ENCODE data around the gene TACR2.

The TACR2 gene

GRCh38 chr10:69402386-69402785 lies 14.3 kb downstream of the TACR2 start:
- DNase-seq (ENCODE audit: low read depth in 2 of 2), result no peak

GRCh38 chr10:69401416-69401815 lies 15.3 kb downstream of the TACR2 start:
- DNase-seq (ENCODE audit: low read depth in 2 of 2), result no peak

GRCh38 chr10:69400936-69401335 lies 15.8 kb downstream of the TACR2 start:
- no peak for DNase-seq (ENCODE audit: low read depth in 2 of 2)

- no peak for DNase-seq (ENCODE audit: low read depth in 2 of 2)
These were observed 18.3 kb downstream of the TACR2 start for GRCh38 chr10:69398466-69398865.

GRCh38 chr10:69397972-69398371 lies 18.7 kb downstream of the TACR2 start:
- DNase-seq (ENCODE audit: low read depth in 2 of 2), result no peak

- no peak for DNase-seq (ENCODE audit: low read depth in 2 of 2)
These were observed 22.7 kb downstream of the TACR2 start for GRCh38 chr10:69394020-69394419.

- DNase-seq (ENCODE audit: low read depth in 2 of 2), result peak; percentile 66 to 73
These were observed 24.2 kb downstream of the TACR2 start for GRCh38 chr10:69392481-69393000.

GRCh38 chr10:69391158-69391557 lies 25.6 kb downstream of the TACR2 start:
- DNase-seq (ENCODE audit: low read depth in 2 of 2), result no peak

GRCh38 chr10:69389827-69390490 lies 26.8 kb downstream of the TACR2 start:
- no peak for DNase-seq (ENCODE audit: low read depth in 2 of 2)

GRCh38 chr10:69388488-69388887 lies 28.2 kb downstream of the TACR2 start:
- no peak for DNase-seq (ENCODE audit: low read depth in 2 of 2)

GRCh38 chr10:69387500-69387899 lies 29.2 kb downstream of the TACR2 start:
- no peak for DNase-seq (ENCODE audit: low read depth in 2 of 2)

- DNase-seq (ENCODE audit: low read depth in 2 of 2), result no peak
These were observed 31.0 kb downstream of the TACR2 start for GRCh38 chr10:69385454-69386350.

GRCh38 chr10:69384320-69384719 lies 32.4 kb downstream of the TACR2 start:
- DNase-seq (ENCODE audit: low read depth in 2 of 2), result no peak

- DNase-seq (ENCODE audit: low read depth in 2 of 2), result no peak
These were observed 33.2 kb downstream of the TACR2 start for GRCh38 chr10:69383558-69383957.

GRCh38 chr10:69382382-69383117 lies 34.2 kb downstream of the TACR2 start:
- DNase-seq (ENCODE audit: low read depth in 2 of 2), result no peak

- DNase-seq (ENCODE audit: low read depth in 2 of 2), result no peak
These were observed 36.9 kb downstream of the TACR2 start for GRCh38 chr10:69379800-69380199.

GRCh38 chr10:69377933-69378332 lies 38.8 kb downstream of the TACR2 start:
- no peak for DNase-seq (ENCODE audit: low read depth in 2 of 2)

GRCh38 chr10:69377191-69377590 lies 39.5 kb downstream of the TACR2 start:
- no peak for DNase-seq (ENCODE audit: low read depth in 2 of 2)

GRCh38 chr10:69376662-69377061 lies 40.1 kb downstream of the TACR2 start:
- DNase-seq (ENCODE audit: low read depth in 2 of 2), result no peak

- no peak for DNase-seq (ENCODE audit: low read depth in 2 of 2)
These were observed 41.2 kb downstream of the TACR2 start for GRCh38 chr10:69375307-69376151.

GRCh38 chr10:69374931-69375306 lies 41.8 kb downstream of the TACR2 start:
- DNase-seq (ENCODE audit: low read depth in 2 of 2), result no peak

Data from stimulated activated CD4-positive, alpha-beta T cell treated with anti-CD3 and anti-CD28 coated beads, Interleukin-1b, Interleukin-23, amount 100 ng/mL, for 4 hours (primary cell).